ENCODE results near the gene TSHZ3.
A peak's percentile ranks its signal among the peaks of the same experiment; 100 is the strongest.

DNA sequence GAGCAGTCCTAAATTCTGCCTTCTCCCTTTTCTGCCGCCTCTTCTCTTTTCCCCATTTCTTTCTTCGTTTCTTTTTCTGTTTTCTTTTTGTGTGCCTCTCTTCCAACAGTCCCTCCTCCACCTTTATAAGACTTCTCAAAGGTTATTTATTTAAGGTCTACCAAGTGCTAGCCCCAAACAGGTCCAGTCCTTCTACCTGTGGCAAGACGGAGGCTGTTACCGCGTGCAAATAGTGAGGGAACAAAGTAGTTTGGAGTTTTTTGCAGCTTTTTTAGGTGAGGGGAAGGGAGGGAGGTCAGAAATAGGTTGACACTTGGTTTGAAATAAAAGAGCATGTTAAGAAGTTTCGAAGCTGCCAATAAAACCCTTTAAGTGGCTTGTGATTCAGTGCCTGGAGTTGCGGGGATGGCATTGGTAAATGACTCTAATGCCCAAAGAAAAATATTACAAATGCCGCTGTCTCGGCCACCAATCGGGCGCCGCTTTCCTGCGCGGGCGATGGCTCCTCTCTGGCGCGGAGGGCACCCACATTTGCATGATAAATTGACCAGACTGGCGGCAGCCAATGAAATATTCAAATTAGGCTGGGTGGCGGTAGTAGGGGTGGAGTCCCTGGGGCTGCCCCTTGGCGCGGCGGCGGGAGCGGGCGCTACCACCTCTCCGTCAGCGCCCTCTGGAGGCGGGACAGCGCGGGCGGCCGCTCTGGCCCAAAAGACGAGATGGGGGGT is 7.5 kb upstream of the TSHZ3 start:
- no peak for TF ChIP-seq EZH2 (IDR thresholded peaks at IDR 0.05; ENCODE audit: borderline replicate concordance, low read depth, low read length, poor library complexity, severe bottlenecking)
- TF ChIP-seq, protein P1, sequence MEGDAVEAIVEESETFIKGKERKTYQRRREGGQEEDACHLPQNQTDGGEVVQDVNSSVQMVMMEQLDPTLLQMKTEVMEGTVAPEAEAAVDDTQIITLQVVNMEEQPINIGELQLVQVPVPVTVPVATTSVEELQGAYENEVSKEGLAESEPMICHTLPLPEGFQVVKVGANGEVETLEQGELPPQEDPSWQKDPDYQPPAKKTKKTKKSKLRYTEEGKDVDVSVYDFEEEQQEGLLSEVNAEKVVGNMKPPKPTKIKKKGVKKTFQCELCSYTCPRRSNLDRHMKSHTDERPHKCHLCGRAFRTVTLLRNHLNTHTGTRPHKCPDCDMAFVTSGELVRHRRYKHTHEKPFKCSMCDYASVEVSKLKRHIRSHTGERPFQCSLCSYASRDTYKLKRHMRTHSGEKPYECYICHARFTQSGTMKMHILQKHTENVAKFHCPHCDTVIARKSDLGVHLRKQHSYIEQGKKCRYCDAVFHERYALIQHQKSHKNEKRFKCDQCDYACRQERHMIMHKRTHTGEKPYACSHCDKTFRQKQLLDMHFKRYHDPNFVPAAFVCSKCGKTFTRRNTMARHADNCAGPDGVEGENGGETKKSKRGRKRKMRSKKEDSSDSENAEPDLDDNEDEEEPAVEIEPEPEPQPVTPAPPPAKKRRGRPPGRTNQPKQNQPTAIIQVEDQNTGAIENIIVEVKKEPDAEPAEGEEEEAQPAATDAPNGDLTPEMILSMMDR (conservative IDR thresholded peaks at IDR 0.05; ENCODE audit: low read depth, low read length), result peak; percentile 32; the same call in 1 of the 2 replicates
